ENCODE measurements around the gene FAM53B.

Gene FAM53B

DNA sequence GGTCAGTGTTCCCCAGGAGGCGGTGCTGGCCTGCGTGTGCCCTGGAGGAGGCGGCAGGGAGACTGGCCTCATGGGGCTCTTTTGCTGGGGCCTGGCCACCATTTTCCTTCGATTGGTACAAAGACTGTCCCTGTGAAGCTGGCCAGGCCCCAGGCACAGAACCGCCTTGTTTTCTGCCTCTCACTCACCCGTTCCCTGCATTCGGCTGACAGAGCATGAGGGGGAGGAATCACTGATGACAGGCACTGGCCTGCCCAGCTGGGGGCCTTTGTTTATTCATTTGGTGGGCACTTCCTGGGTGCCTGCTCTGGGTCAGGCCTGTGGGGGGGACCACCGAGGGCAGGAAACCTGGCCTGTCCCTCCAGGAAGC is 139.2 kb downstream of the FAM53B start:
- no peak for DNase-seq (ENCODE audit: low read depth)
- no peak overlapping the region for H3K4me3 ChIP-seq (ENCODE audit: control insufficient read depth, low read depth, low read length)
- TF ChIP-seq, protein P1, sequence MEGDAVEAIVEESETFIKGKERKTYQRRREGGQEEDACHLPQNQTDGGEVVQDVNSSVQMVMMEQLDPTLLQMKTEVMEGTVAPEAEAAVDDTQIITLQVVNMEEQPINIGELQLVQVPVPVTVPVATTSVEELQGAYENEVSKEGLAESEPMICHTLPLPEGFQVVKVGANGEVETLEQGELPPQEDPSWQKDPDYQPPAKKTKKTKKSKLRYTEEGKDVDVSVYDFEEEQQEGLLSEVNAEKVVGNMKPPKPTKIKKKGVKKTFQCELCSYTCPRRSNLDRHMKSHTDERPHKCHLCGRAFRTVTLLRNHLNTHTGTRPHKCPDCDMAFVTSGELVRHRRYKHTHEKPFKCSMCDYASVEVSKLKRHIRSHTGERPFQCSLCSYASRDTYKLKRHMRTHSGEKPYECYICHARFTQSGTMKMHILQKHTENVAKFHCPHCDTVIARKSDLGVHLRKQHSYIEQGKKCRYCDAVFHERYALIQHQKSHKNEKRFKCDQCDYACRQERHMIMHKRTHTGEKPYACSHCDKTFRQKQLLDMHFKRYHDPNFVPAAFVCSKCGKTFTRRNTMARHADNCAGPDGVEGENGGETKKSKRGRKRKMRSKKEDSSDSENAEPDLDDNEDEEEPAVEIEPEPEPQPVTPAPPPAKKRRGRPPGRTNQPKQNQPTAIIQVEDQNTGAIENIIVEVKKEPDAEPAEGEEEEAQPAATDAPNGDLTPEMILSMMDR (conservative IDR thresholded peaks at IDR 0.05; ENCODE audit: control insufficient read depth, insufficient read depth, low read depth, low read length): no peak

DNA sequence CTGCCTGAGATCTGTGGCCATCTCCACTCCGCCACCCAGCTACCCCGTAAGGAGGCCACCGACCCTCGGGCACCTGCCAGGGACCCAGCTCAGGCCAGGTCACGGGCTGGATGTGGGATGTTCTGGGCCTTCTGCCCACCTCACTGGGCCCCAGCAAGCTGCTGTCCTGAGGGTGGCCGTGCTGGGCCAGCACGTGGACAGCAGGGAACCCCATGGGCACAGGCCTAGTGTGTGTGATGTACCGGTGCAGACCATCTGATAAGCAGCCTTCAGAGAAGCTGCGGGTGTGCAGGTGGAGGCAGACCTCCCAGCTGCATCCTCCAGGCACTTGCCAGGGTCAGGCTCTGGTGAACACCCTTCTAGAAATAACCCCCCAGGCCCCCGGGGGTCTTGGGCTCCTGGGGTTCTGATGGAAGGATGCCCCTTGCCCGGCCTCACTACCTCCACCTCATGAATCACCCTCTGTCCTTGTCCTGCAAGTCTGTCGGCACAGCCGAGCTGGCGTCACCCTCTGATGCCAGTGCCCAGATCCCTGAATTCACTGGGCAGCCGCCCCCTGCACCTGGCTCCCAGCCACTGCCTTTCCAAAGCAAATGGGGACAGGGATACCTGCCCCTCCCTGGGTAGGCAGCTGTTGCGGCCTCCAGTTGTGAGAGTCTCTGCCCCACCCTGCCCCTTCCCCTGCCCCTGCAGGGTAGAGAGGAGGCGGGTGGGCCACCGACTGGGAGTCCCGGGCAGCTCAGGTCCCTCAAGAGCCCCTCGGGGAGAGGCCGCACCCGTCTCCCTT is 139.8 kb downstream of the FAM53B start:
- TF ChIP-seq, protein P1 (conservative IDR thresholded peaks at IDR 0.05; ENCODE audit: control insufficient read depth, insufficient read depth, low read depth, low read length): no peak
- H3K4me3 ChIP-seq (ENCODE audit: control insufficient read depth, low read depth, low read length): no peak overlapping the region

GRCh38 chr10:124603376-124604213 is 140.6 kb downstream of the FAM53B start:
- TF ChIP-seq, protein P1 (conservative IDR thresholded peaks at IDR 0.05; ENCODE audit: control insufficient read depth, insufficient read depth, low read depth, low read length): no peak
- no peak for DNase-seq (ENCODE audit: low read depth)
- H3K4me3 ChIP-seq (ENCODE audit: control insufficient read depth, low read depth, low read length): no peak overlapping the region

More for the DNA sequence above, 139.8 kb downstream of the FAM53B start:
- no peak for DNase-seq (ENCODE audit: low read depth)

DNA sequence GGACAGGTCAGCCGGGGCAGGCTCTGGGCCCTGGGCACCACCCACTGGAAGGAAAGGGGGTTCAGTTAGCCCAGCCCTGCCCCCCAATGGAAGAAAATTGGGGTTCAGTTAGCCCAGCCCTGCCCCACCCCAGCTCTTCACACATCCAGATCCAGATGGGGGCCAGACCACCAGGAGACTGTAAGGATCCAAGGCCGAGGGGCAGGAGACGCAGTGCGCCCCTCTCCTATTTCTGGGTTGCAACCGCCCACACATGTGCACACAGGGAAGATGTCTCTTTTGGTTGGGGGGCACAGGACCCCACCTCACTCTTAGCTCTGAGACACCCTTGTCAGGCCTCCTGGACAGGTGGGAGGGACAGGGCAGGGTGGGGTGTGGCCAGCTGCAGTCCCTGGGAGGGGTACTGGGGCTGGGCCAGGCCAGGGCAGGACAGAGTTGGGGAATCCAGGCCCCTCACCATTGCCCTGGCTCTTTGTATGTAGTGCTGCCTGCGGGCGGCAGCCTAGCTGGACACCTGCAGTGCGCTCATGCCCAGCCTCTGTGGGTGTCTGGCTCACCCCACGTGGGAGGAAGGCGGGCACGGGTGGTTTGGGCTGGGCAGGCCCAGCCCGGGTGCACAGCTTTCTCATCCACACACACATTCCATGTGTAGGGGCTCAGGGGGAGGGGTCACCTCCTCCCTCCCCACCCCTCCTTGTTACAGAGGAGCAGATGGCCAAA is 141.4 kb downstream of the FAM53B start:
- H3K4me3 ChIP-seq (ENCODE audit: control insufficient read depth, low read depth, low read length): no peak overlapping the region
- TF ChIP-seq, protein P1 (conservative IDR thresholded peaks at IDR 0.05; ENCODE audit: control insufficient read depth, insufficient read depth, low read depth, low read length): no peak
- no peak for DNase-seq (ENCODE audit: low read depth)

DNA sequence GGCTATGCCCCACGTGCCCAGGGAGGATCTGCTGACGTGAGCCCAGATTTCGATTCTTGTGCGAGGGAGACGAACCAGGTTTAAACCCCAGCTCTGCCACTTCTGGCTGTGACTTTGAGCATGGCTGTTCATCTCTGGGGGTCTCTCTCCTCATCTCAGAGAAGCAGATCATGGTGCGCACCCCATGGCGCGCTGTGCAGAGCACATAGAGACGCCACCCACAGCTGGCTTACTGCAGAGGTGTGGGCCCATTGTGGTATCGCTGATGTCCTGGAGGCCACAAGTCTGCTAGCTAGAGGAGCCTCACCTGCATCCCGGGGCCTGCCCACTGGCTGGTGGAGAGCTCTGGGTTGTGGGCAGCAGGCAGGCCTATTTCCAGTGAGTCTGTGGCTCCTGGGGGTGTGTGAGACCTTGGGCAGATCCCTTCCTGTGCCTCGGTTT is 142.0 kb downstream of the FAM53B start:
- TF ChIP-seq, protein P1 (conservative IDR thresholded peaks at IDR 0.05; ENCODE audit: control insufficient read depth, insufficient read depth, low read depth, low read length): no peak
- H3K4me3 ChIP-seq (ENCODE audit: control insufficient read depth, low read depth, low read length): no peak overlapping the region
- no peak for DNase-seq (ENCODE audit: low read depth)

- TF ChIP-seq, protein P1 (conservative IDR thresholded peaks at IDR 0.05; ENCODE audit: control insufficient read depth, insufficient read depth, low read depth, low read length): no peak
- no peak overlapping the region for H3K4me3 ChIP-seq (ENCODE audit: control insufficient read depth, low read depth, low read length)
- no peak for DNase-seq (ENCODE audit: low read depth)
Observed at GRCh38 chr10:124601431-124602120, 142.6 kb downstream of the FAM53B start.
